H1 (cell line): ENCODE measurements around the gene EXOSC6. TPM values are rescaled to one million over a fixed set of nuclear protein-coding genes. Genes with fewer than 3 reads are reported as not detected.
"Not testable (repeated sequence)": the region's sequence is repeated elsewhere in the genome, so short reads cannot be mapped to it uniquely, and the experiment has no call there.

Experiments used
- CTCF ChIA-PET: fragments of 300-600 bp; sonication (Branson Sonifier 250); formaldehyde crosslinking; loops from one replicate; lab custom pipeline; 2021; ENCODE audit not compliant: partially characterized antibody; lab: Charles Lee
- POLR2A ChIA-PET: fragments of 300-600 bp; sonication (Branson Sonifier 250); formaldehyde crosslinking; loops from one replicate; lab custom pipeline; 2021; ENCODE audit warnings: inconsistent platforms; ENCODE audit not compliant: partially characterized antibody; lab: Charles Lee
- DNase-seq, 2 experiments: peaks; one replicate each; pipeline versions ENCODE4 v3.0.0 to v3.0.0-alpha.2; 2010 to 2022; ENCODE audit warnings: low spot score in 2 of 2, low read depth in 1 of 2, mixed read lengths in 1 of 2
- FAIRE-seq: peaks from 2 replicates; lab custom pipeline; 2011; peaks lifted over from hg19 to GRCh38; lab: Jason Lieb, UNC
- H2AFZ ChIP-seq: 2 replicates; pipeline ENCODE4 v1.8.1; 2012; ENCODE audit warnings: low read length, inconsistent platforms
- H2AK5ac ChIP-seq: 2 replicates; pipeline ENCODE4 v1.6.1; 2013; ENCODE audit warnings: low read depth, low read length
- H2BK120ac ChIP-seq: replicated peaks from 2 replicates; pipeline ENCODE3; 2013; ENCODE audit warnings: low read depth, low read length, inconsistent platforms
- H2BK12ac ChIP-seq: 2 replicates; pipeline ENCODE4 v1.6.1; 2013; ENCODE audit warnings: low read depth, low read length
- H2BK15ac ChIP-seq: 2 replicates; pipeline ENCODE4 v1.6.1; 2013; ENCODE audit warnings: low read length
- H2BK20ac ChIP-seq: 2 replicates; pipeline ENCODE4 v1.6.1; 2013; ENCODE audit warnings: low read length
- H2BK5ac ChIP-seq: 2 replicates; pipeline ENCODE4 v1.6.1; 2013; ENCODE audit warnings: low read depth, low read length
- H3K14ac ChIP-seq: 2 replicates; pipeline ENCODE4 v1.6.1; 2013; ENCODE audit warnings: inconsistent platforms; ENCODE audit not compliant: insufficient read length
- H3K18ac ChIP-seq: 2 replicates; pipeline ENCODE4 v1.6.1; 2013; ENCODE audit warnings: low read length; ENCODE audit errors: extremely low read depth
- H3K23ac ChIP-seq: 2 replicates; pipeline ENCODE4 v1.6.1; 2013; ENCODE audit warnings: inconsistent platforms; ENCODE audit not compliant: insufficient read length
- H3K23me2 ChIP-seq: 2 replicates; pipeline ENCODE4 v1.6.1; 2013; ENCODE audit warnings: low read depth, low read length
- H3K27ac ChIP-seq: 2 replicates; pipeline ENCODE4 v1.6.1; 2011; ENCODE audit warnings: low read depth, low read length, inconsistent platforms
- H3K27me3 ChIP-seq, 4 experiments: replicated peaks in 1 of 4; 1 replicate in 1 of 4; 2 replicates in 3 of 4; pipeline versions ENCODE4 v1.6.1 to v1.8.1; 2011 to 2013; ENCODE audit warnings: low read length in 3 of 4, mild to moderate bottlenecking in 3 of 4, inconsistent platforms in 2 of 4, mixed read lengths in 2 of 4, moderate library complexity in 1 of 4; ENCODE audit not compliant: control insufficient read depth in 3 of 4, insufficient read depth in 3 of 4; ENCODE audit errors: extremely low read depth in 1 of 4
- H3K36me3 ChIP-seq, 4 experiments: 2 replicates each; pipeline versions ENCODE4 v1.6.1 to v1.8.1; 2011 to 2013; ENCODE audit warnings: mild to moderate bottlenecking in 4 of 4, low read length in 3 of 4, moderate library complexity in 2 of 4, control low read depth in 1 of 4, inconsistent platforms in 1 of 4; ENCODE audit not compliant: insufficient read depth in 4 of 4, control insufficient read depth in 2 of 4
- H3K4ac ChIP-seq: replicated peaks from 2 replicates; pipeline ENCODE3; 2013; ENCODE audit warnings: low read length, low read depth, mixed read lengths, inconsistent platforms; ENCODE audit not compliant: insufficient read length
- H3K4me1 ChIP-seq, 4 experiments: replicated peaks in 1 of 4; 1 replicate in 1 of 4; 2 replicates in 3 of 4; pipeline versions ENCODE4 v1.6.1 to v1.8.1; 2011 to 2013; ENCODE audit warnings: low read length in 3 of 4, inconsistent platforms in 2 of 4, mixed read lengths in 1 of 4; ENCODE audit not compliant: insufficient read depth in 4 of 4, control insufficient read depth in 3 of 4
- H3K4me2 ChIP-seq, 2 experiments: 2 replicates each; pipeline versions ENCODE4 v1.6.1 to v1.8.1; 2011 to 2013; ENCODE audit warnings: low read depth in 2 of 2, low read length in 2 of 2, control low read depth in 1 of 2, inconsistent platforms in 1 of 2, mild to moderate bottlenecking in 1 of 2; ENCODE audit not compliant: insufficient read depth in 1 of 2
- H3K4me3 ChIP-seq, 4 experiments: fragments of 200-600, 300-600 bp in 1 of 4; sonication (generic), shearing (Covaris generic), sonication (Bioruptor Twin) in 1 of 4; 2 replicates each; pipeline versions ENCODE4 v1.5.1 to v1.8.1; 2011 to 2016; ENCODE audit warnings: low read length in 4 of 4, low read depth in 3 of 4, control low read depth in 2 of 4, inconsistent platforms in 2 of 4, mild to moderate bottlenecking in 2 of 4, mixed read lengths in 1 of 4, moderate library complexity in 1 of 4; ENCODE audit not compliant: insufficient read depth in 2 of 4; ENCODE audit errors: extremely low read depth in 1 of 4
- H3K56ac ChIP-seq: replicated peaks from 2 replicates; pipeline ENCODE3; 2013; ENCODE audit warnings: low read depth, mild to moderate bottlenecking, mixed read lengths, low read length, inconsistent platforms; ENCODE audit not compliant: insufficient read length
- H3K79me1 ChIP-seq: 2 replicates; pipeline ENCODE4 v1.6.1; 2013; ENCODE audit warnings: low read depth, low read length, control low read depth
- H3K79me2 ChIP-seq, 2 experiments: 2 replicates each; pipeline versions ENCODE4 v1.6.1 to v1.8.1; 2012 to 2013; ENCODE audit warnings: low read length in 2 of 2, mild to moderate bottlenecking in 2 of 2, inconsistent platforms in 1 of 2; ENCODE audit not compliant: insufficient read depth in 2 of 2, control insufficient read depth in 1 of 2
- H3K9ac ChIP-seq, 4 experiments: replicated peaks in 1 of 4; 1 replicate in 1 of 4; 2 replicates in 3 of 4; pipeline versions ENCODE4 v1.6.1 to v1.8.1; 2011 to 2013; ENCODE audit warnings: low read depth in 3 of 4, low read length in 3 of 4, control low read depth in 2 of 4, mild to moderate bottlenecking in 2 of 4, moderate library complexity in 2 of 4, inconsistent platforms in 1 of 4; ENCODE audit errors: extremely low read depth in 1 of 4
- H3K9me3 ChIP-seq, 2 experiments: 2 replicates each; pipeline versions ENCODE4 v1.6.1 to v1.8.1; 2012 to 2013; ENCODE audit warnings: mild to moderate bottlenecking in 2 of 2, moderate library complexity in 2 of 2, control low read depth in 1 of 2, inconsistent platforms in 1 of 2, low read depth in 1 of 2, low read length in 1 of 2, mixed read lengths in 1 of 2; ENCODE audit not compliant: insufficient read depth in 2 of 2
- H4K20me1 ChIP-seq, 2 experiments: replicated peaks in 1 of 2; 2 replicates each; pipeline versions ENCODE3 to v1.8.1; 2011 to 2013; ENCODE audit warnings: inconsistent platforms in 2 of 2, low read length in 2 of 2, mild to moderate bottlenecking in 1 of 2; ENCODE audit not compliant: insufficient read depth in 2 of 2, control insufficient read depth in 1 of 2
- H4K5ac ChIP-seq: 2 replicates; pipeline ENCODE4 v1.6.1; 2013; ENCODE audit warnings: low read length, low read depth, mixed read lengths, inconsistent platforms; ENCODE audit not compliant: insufficient read length
- H4K8ac ChIP-seq: 2 replicates; pipeline ENCODE4 v1.8.0; 2013; ENCODE audit warnings: mild to moderate bottlenecking, moderate library complexity, low read length, inconsistent platforms; ENCODE audit not compliant: insufficient read depth; ENCODE audit errors: extremely low read depth
- H4K91ac ChIP-seq: replicated peaks from 2 replicates; pipeline ENCODE3; 2013; ENCODE audit warnings: low read length, mixed read lengths, inconsistent platforms; ENCODE audit not compliant: insufficient read length
- WGBS, 2 experiments: shearing (Covaris generic) in 1 of 2; methylation state at CpG; one replicate each; pipeline versions ENCODE4 v1.1.6 to v1.1.7; 2013 to 2015; ENCODE audit warnings: low lambda C conversion rate in 2 of 2, mixed read lengths in 2 of 2, inconsistent platforms in 1 of 2, low coverage in 1 of 2, missing lambda C conversion rate in 1 of 2; ENCODE audit not compliant: insufficient replicate concordance in 2 of 2, insufficient coverage in 1 of 2, insufficient read length in 1 of 2; ENCODE audit errors: extremely low coverage in 1 of 2, missing lambda C conversion rate in 1 of 2; 5-methylcytosine and 5-hydroxymethylcytosine counted together
- polyA plus RNA-seq, 7 experiments: library from polyadenylated mRNA; depleted of rRNA in 3 of 7; stranded (reverse) in 5 of 7; unstranded in 2 of 7; fragments of >200 nt in 5 of 7; fragments of 200-250 nt in 2 of 7; gene quantifications; 1 replicate in 5 of 7; 2 replicates in 1 of 7; 4 replicates in 1 of 7; pipeline versions ENCODE4 v1.2.1 to v1.2.3, GENCODE V29; 2011 to 2013; ENCODE audit warnings: missing spikeins in 2 of 7, mixed read lengths in 2 of 7
- total RNA-seq: library from RNA; stranded (reverse); fragmentation: NEBNext Ultra II Directional; extraction: Animal tissue kit (Norgen Biotek cat#: 25700); gene quantifications from 2 replicates; pipeline ENCODE4 v1.2.1, GENCODE V29; 2021

The EXOSC6 gene
- total and polyA plus RNA-seq, 2 of the 8 experiments (the other 6 are each of a cell fraction or from before 2014, with no cell fraction given): 9.7 to 22.5 TPM

- H2AFZ ChIP-seq, CTCF ChIA-PET, POLR2A ChIA-PET, H3K79me1 ChIP-seq, H3K4me3 ChIP-seq, H3K9ac ChIP-seq, H3K27me3 ChIP-seq, H2AK5ac ChIP-seq, H4K20me1 ChIP-seq, H3K79me2 ChIP-seq, H3K23ac ChIP-seq, H3K23me2 ChIP-seq, H3K4me2 ChIP-seq, H2BK5ac ChIP-seq, H3K9me3 ChIP-seq, H4K5ac ChIP-seq, H3K4me1 ChIP-seq, H4K91ac ChIP-seq, H3K56ac ChIP-seq, H2BK15ac ChIP-seq, H2BK20ac ChIP-seq, H2BK120ac ChIP-seq, H3K18ac ChIP-seq, H4K8ac ChIP-seq, H3K36me3 ChIP-seq, FAIRE-seq, H2BK12ac ChIP-seq, H3K14ac ChIP-seq, H3K27ac ChIP-seq, H3K4ac ChIP-seq: not testable (repeated sequence)
- DNase-seq: peak in 1 of 2 experiments; percentile 23
- WGBS, 2 experiments: 91% methylated on average over 9 of the region's 46 CpGs; no CpG with 5 or more reads in 1 of the 2 experiments
Measured at GRCh38 chr16:70204668-70205405, 46.9 kb downstream of the EXOSC6 start.

- H3K9ac ChIP-seq, H3K79me2 ChIP-seq, FAIRE-seq, H3K27me3 ChIP-seq, H2BK12ac ChIP-seq, H2AFZ ChIP-seq, H3K4ac ChIP-seq, H2BK120ac ChIP-seq, H2BK5ac ChIP-seq, H3K36me3 ChIP-seq, H3K27ac ChIP-seq, H3K4me3 ChIP-seq, H3K18ac ChIP-seq, H4K91ac ChIP-seq, H3K23me2 ChIP-seq, H2BK20ac ChIP-seq, H2AK5ac ChIP-seq, POLR2A ChIA-PET, H4K20me1 ChIP-seq, H4K5ac ChIP-seq, H2BK15ac ChIP-seq, H3K4me1 ChIP-seq, H3K23ac ChIP-seq, CTCF ChIA-PET, H3K56ac ChIP-seq, H3K79me1 ChIP-seq, H3K14ac ChIP-seq, H4K8ac ChIP-seq, H3K9me3 ChIP-seq, H3K4me2 ChIP-seq: not testable (repeated sequence)
- DNase-seq: peak in 1 of 2 experiments; percentile 28
- 92% methylated on average over 18 of the region's 29 CpGs; no CpG with 5 or more reads in 1 of the 2 experiments for WGBS, 2 experiments
Measured at GRCh38 chr16:70204010-70204409, 47.7 kb downstream of the EXOSC6 start.
